GM18507 (cell line): Measurements from ENCODE around the gene TMEM59L.

Experiments used
- DNase-seq: peaks from one replicate; pipeline ENCODE4 v3.0.0; 2011; ENCODE audit warnings: low read depth; ENCODE audit not compliant: insufficient read length; ENCODE audit errors: extremely low spot score
- FAIRE-seq: peaks from 2 replicates; lab custom pipeline; 2011; peaks lifted over from hg19 to GRCh38; lab: Jason Lieb, UNC

Gene TMEM59L

GRCh38 chr19:18607226-18608101 is 5.2 kb upstream of the TMEM59L start:
- FAIRE-seq (no peak), DNase-seq (no peak)

GRCh38 chr19:18608102-18608804 is 4.4 kb upstream of the TMEM59L start:
- FAIRE-seq: no peak

DNA sequence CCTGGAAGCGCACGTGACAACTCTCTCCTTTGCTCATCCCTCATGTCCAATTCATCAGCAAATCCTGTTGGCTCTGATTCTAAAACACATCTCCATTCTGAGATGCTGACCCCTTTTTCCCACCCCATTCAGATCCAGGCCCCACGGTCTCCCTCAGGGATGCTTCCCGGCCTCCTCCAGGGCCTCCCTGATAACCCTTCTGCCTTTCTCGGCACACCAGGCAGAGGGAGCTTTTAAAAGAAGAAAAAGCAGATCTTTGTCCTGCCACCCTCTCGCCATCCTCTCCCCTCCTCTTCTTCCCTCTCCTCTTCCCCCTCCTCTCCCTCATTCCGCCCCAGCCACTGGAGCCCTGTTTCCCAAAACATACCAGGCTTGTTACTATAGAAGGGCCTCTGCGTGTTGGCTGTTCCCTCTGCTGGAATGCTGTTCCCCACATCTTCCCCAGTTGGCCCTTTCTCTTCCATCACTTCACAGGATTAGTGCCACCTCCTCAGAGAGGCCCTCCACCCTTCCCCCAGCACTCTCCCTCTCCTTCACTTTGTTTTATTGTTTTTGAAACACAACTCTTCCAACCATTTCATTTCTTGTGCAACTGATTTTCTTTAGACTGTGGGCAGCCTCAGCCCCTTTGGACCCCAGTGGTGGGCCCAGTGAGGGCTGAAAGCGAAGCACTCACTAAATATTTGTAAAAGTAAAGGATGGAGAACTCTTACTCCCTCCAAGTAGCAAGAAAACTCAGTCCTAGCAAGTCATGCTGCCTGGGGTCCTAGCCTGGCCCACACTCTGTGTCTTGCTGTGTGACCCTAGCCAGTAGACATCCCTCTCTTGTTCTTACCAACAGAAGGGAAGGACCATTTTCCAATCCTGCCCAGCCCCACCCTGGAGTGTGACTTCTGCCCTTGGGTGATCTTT is 3.6 kb upstream of the TMEM59L start:
- FAIRE-seq: no peak

More at GRCh38 chr19:18608102-18608804, 4.4 kb upstream of the TMEM59L start:
- no peak for DNase-seq

GRCh38 chr19:18609717-18610051 is 3.0 kb upstream of the TMEM59L start:
- no peak for DNase-seq
- FAIRE-seq: no peak

More for the DNA sequence above, 3.6 kb upstream of the TMEM59L start:
- DNase-seq: no peak

DNA sequence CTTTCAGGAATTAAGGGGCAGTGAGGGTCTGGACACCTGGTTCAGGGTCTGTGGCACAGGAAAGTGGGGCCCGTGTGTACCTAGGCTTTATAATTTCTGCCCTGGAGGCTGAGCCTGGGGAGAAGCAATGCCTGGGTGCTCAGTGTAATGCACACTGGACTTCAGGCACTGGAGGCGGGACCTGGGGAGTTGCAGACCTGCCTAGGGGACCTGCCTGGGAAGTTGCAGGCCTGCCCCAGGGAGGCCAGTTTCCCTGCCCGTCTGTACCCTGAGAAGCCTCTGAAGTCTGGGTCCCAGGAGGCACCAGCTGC is 2.5 kb upstream of the TMEM59L start:
- DNase-seq: no peak
- FAIRE-seq: no peak

DNA sequence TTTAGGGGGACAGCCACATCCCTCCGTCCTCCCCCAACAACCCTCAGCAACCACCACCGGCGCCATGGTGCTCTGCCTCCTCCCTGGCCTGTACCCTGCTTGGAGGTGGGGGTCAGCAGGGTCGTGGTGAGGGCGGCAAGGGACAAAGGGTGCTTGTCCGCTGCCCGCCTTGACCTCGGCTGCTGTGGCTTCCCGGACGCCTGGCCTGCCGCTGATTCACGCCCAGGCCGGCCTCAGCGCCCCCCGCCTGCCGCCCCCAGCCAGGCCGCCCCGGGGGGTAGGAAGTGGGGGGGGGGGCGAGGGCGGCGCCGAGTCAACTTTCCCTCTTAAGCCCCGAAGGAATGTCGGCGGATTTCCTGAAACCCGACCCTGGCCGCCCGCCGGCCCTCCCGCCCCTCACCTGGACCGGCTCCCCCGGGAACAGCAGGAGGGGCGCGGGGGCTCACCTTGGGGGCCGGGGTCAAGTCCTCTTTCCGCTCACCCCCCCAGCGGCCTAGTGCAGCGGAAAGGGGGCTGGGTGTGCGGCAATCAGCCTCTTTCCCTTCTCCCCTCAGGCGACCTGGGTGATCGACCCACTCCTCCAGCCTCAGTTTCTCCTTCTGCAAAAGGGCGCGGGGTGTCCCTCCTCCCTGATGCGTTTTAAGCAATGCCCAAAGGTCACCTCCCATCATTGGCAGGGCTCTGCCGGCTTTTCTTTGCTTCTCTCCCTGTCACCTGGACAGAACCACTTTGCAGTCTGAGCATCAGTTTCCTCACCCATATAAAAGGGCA is 1.9 kb upstream of the TMEM59L start:
- no peak for FAIRE-seq

GRCh38 chr19:18611327-18612050 is 1.2 kb upstream of the TMEM59L start:
- FAIRE-seq: no peak

More for the DNA sequence above, 1.9 kb upstream of the TMEM59L start:
- no peak for DNase-seq

GRCh38 chr19:18612051-18612771 is 459 bp upstream of the TMEM59L start:
- DNase-seq (no peak), FAIRE-seq (no peak)

More at GRCh38 chr19:18611327-18612050, 1.2 kb upstream of the TMEM59L start:
- no peak for DNase-seq

DNA sequence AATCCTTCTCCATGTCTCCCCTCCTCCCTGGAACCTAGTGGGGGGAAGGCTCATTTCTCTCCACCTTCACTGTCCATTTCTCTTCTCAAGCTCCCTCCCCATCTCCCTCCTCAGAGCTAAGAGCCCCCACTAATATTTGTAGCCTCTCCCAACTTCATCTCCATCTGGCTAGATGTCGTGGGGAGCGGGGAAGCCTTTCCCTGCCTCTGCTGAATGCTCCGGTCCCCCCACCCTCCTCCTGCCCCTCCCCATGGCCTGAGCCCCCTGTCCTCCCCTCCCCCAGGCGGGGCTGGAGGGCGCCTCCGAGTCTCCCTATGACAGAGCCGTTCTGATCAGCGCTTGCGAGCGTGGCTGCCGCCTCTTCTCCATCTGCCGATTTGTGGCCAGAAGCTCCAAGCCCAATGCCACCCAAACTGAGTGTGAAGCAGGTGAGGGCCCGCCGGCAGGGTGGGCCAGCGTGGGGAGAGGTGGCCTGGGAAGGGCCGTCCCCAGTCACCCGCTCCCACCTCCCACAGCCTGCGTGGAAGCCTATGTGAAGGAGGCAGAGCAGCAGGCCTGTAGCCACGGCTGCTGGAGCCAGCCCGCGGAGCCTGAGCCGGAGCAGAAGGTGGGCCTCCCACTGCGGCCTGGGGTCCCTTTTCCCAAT is 1.0 kb downstream of the TMEM59L start:
- DNase-seq: no peak
- no peak for FAIRE-seq

DNA sequence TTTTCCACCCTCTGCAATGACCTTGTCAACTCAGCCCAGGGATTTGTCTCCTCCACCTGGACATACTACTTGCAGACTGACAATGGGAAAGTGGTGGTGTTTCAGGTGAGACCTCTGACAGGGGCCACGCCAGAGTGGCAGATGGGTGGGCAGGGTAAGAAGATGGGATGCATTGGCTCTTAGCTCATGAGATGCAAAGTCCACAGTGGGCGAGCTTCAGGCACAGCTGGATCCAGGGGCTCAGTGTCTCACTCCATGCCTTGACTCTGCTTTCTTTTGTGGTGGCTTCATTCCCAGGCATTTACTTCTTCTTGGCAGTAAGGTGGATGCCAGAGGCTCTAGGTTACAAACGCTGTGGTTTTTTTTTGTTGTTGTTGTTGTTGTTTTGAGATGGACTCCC is 3.4 kb downstream of the TMEM59L start:
- FAIRE-seq: no peak
- DNase-seq: no peak

DNA sequence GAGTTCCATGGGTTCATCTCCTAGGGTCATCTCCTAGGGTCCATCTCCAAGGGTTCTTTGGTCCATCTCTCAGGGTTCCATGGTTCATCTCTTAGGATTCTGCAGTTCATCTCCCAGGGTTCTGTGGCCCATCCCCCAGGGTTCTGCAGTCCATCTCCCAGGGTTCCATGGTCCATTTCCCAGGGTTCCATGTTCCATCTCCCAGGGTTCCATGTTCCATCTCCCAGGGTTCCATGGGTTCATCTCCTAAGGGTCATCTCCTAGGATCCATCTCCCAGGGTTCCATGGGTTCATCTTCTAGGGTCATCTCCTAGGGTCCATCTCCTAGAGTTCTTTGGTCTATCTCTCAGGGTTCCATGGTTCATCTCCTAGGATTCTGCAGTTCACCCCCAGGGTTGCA is 4.9 kb downstream of the TMEM59L start:
- FAIRE-seq: no peak
- no peak for DNase-seq

- no peak for FAIRE-seq
- DNase-seq: no peak
Observed at GRCh38 chr19:18618236-18618635, 5.6 kb downstream of the TMEM59L start.

DNA sequence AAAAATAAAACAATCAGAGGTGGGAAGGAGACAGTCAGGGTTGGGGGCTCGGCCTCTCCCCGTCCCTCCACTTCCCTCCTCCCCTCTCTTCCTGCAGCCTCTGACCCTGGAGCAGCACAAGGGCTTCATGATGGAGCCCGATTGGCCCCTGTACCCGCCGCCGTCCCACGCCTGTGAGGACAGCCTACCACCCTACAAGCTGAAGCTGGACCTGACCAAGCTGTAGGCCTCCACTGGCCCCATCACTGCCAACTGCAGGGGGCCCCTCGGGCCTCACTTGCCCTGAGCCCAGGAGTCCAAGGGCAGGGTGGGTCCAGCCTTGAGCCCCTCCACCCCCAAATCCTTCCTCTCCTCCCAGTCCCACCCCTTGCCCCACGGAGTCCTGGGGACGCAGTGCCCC is 7.6 kb downstream of the TMEM59L start:
- no peak for DNase-seq
- no peak for FAIRE-seq

DNA sequence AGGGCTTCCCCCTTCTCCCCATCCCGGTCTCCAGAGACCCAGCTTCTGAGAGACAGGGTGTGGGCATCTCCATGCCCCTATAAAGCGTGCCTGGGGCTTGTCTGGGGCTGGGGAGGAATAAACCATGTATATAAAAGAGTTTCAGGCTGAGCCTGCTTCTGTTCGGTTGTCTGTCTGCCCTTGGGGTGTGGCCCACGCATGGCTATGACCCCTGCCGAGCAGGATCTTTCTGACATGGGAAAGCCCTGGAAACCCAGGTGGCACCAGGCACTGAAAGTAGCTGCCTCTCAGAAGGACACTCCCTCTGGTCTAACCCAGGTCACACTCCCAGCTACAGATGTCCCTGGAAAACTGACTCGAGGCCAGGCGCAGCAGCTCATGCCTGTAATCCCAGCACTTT is 8.2 kb downstream of the TMEM59L start:
- DNase-seq: no peak
- FAIRE-seq: no peak

DNA sequence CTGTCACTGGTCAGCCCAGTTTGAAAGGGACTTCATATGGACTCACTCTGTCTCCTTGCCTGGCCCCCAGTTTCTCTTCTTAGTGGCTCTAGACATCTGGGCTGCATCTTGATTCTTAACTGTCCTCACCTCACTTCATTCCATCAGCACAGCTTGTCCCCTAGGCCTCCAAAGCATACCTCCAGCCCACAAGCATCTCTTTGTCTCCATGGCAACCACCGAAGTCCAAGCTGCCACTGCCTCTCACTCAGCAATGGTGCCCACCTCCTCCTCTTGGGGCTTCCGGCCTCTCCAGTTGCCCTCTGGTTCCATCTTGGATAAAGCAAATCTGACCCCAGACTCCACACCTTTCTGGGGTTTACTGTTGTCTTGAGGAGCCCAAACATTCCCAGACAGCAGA is 14.2 kb downstream of the TMEM59L start:
- no peak for DNase-seq
- FAIRE-seq: no peak

DNA sequence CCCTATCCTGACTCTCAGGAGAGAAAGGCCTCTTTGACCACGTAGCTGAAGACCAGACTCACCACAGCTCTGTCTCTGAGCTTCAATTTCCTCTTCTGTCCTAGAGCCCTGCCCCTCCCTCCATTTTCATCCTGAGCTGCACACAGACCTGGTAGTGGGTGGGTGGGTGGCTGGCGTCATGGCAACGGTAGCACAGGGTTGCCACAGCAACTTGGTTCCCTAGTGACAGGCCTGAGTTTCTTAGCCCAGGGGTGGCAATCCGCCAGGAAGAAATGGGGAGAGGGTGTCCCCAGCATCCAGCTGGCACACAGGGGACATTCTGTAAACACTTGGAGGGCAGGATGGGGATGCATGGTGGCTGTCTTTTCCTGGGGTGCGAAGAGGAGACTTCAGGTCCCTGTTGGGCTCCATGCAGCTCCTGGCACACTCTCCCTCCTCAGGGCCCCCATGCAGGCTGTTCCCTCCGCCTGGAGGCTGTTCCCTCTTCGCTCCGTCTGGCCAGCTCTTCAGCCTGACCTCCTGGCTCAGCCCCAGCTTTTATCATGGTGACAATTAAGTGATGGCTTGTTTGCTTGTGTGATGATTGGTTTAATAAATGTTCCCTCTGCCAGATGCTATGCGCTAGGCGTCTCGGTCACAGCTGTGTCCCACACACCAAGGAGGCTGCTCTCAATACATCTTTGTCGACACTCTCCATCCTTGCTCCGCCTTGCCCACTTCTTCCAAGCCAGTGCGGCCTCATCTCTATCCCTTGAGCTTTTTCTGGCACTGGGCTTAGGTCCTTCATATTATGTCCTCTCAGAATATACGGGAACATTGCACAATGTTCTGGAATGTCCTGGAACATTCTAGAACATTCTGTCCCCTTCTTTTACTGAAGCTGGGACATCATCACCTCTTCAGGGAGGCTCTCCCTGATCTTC is 16.8 kb downstream of the TMEM59L start:
- FAIRE-seq: no peak

DNA sequence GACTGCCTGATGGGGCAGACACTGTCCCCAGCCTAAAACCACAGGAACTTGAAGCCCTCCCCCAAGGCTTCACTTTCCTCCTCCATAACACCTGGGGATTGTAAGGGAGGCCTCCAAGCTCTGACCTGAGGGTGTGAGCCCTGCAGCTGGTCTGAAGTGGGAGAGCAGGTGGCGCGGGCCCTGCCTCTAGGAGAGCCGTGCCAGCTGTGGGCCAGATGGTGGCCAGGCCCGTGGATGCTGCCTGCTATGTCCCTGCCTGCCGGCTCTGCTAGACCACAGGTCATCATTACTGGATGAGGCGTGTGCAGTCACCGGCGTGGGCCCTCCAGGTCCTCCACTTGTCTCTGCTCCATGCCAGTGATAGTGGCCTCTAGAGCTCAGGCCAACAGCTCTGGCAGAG is 20.7 kb downstream of the TMEM59L start:
- DNase-seq (no peak), FAIRE-seq (no peak)

More for the DNA sequence above, 16.8 kb downstream of the TMEM59L start:
- DNase-seq: no peak
